Measurements from ENCODE around the gene PIEZO2.

Gene PIEZO2

GRCh38 chr18:10681581-10682367, 467.6 kb downstream of the PIEZO2 start:
- TF ChIP-seq CTCF (IDR thresholded peaks at IDR 0.05; ENCODE audit: insufficient read depth, low read depth, low read length, missing control alignments): no peak
- no peak overlapping the region for H3K4me3 ChIP-seq (ENCODE audit: low read length)
- no peak for DNase-seq (ENCODE audit: low read depth)

- no peak for DNase-seq (ENCODE audit: low read depth)
- H3K4me3 ChIP-seq (ENCODE audit: low read length): no peak overlapping the region
- no peak for TF ChIP-seq CTCF (IDR thresholded peaks at IDR 0.05; ENCODE audit: insufficient read depth, low read depth, low read length, missing control alignments)
Measured at GRCh38 chr18:10680271-10680596, 469.1 kb downstream of the PIEZO2 start.

- no peak for DNase-seq (ENCODE audit: low read depth)
- no peak for TF ChIP-seq CTCF (IDR thresholded peaks at IDR 0.05; ENCODE audit: insufficient read depth, low read depth, low read length, missing control alignments)
Measured at GRCh38 chr18:10679557-10680270, 469.7 kb downstream of the PIEZO2 start.

GRCh38 chr18:10671441-10671840, 477.9 kb downstream of the PIEZO2 start:
- no peak overlapping the region for H3K4me3 ChIP-seq (ENCODE audit: low read length)
- DNase-seq (ENCODE audit: low read depth): no peak
- no peak for TF ChIP-seq CTCF (IDR thresholded peaks at IDR 0.05; ENCODE audit: insufficient read depth, low read depth, low read length, missing control alignments)

More at GRCh38 chr18:10679557-10680270, 469.7 kb downstream of the PIEZO2 start:
- no peak overlapping the region for H3K4me3 ChIP-seq (ENCODE audit: low read length)

- no peak for DNase-seq (ENCODE audit: low read depth)
- no peak for TF ChIP-seq CTCF (IDR thresholded peaks at IDR 0.05; ENCODE audit: insufficient read depth, low read depth, low read length, missing control alignments)
- no peak overlapping the region for H3K4me3 ChIP-seq (ENCODE audit: low read length)
Measured at GRCh38 chr18:10670856-10671255, 478.5 kb downstream of the PIEZO2 start.

- DNase-seq (ENCODE audit: low read depth): no peak
- TF ChIP-seq CTCF (IDR thresholded peaks at IDR 0.05; ENCODE audit: insufficient read depth, low read depth, low read length, missing control alignments): no peak
- H3K4me3 ChIP-seq (ENCODE audit: low read length): no peak overlapping the region
Measured at GRCh38 chr18:10669441-10670100, 479.8 kb downstream of the PIEZO2 start.
